Type B pancreatic cell (in vitro differentiated cells): ENCODE data around the gene B3GNT3. TPM values are rescaled to one million over a fixed set of nuclear protein-coding genes. Genes with fewer than 3 reads are reported as not detected.
"Not testable (repeated sequence)": the region's sequence is repeated elsewhere in the genome, so short reads cannot be mapped to it uniquely, and the experiment has no call there.

Experiments used
- DNase-seq: peaks from one replicate; pipeline ENCODE4 v3.0.0; 2021; ENCODE audit warnings: mixed read lengths; ENCODE audit not compliant: unreplicated experiment; ENCODE audit errors: extremely low spot score
- H3K27ac Mint-ChIP-seq: 2 replicates; pipeline ENCODE4 v1.8.0; 2021; ENCODE audit warnings: mild to moderate bottlenecking, mixed read lengths
- H3K27me3 Mint-ChIP-seq: 2 replicates; pipeline ENCODE4 v1.8.0; 2021; ENCODE audit warnings: mixed read lengths
- H3K36me3 Mint-ChIP-seq: 2 replicates; pipeline ENCODE4 v1.8.0; 2021; ENCODE audit warnings: mixed read lengths
- H3K4me1 Mint-ChIP-seq: one replicate; pipeline ENCODE4 v1.8.0; 2021; ENCODE audit warnings: mixed read lengths; ENCODE audit not compliant: unreplicated experiment
- H3K4me3 Mint-ChIP-seq: 2 replicates; pipeline ENCODE4 v1.8.0; 2021; ENCODE audit warnings: mild to moderate bottlenecking, mixed read lengths
- H3K9me3 Mint-ChIP-seq: 2 replicates; pipeline ENCODE4 v1.8.0; 2021; ENCODE audit warnings: mixed read lengths
- CTCF ChIP-seq: fragments of 200-600 bp; sonication (generic); conservative IDR thresholded peaks from 2 replicates; pipeline ENCODE4 v1.5.0; 2021; ENCODE audit warnings: antibody characterized with exemption, mild to moderate bottlenecking
- total RNA-seq: library from RNA; stranded (reverse); gene quantifications from 2 replicates; pipeline ENCODE4 v1.2.1, GENCODE V29; 2021; ENCODE audit warnings: low replicate concordance

Gene B3GNT3
- total RNA-seq, 1 donor from 2014 or later, result 12.3 TPM

GRCh38 chr19:17796013-17796837 lies 1.3 kb downstream of the B3GNT3 start:
- no peak for DNase-seq
- no peak for TF ChIP-seq CTCF
- no peaks in the 10 kb centered on the region for H3K36me3 Mint-ChIP-seq
- H3K27ac Mint-ChIP-seq, result peak overlapping the region; percentile 85
- peak overlapping the region; percentile 74 for H3K4me3 Mint-ChIP-seq
- peaks cover 7% of the 10 kb centered on the region for H3K4me1 Mint-ChIP-seq
- no peaks in the 10 kb centered on the region for H3K9me3 Mint-ChIP-seq
- peaks cover 54% of the 10 kb centered on the region for H3K27me3 Mint-ChIP-seq

GRCh38 chr19:17796838-17797423 lies 2.0 kb downstream of the B3GNT3 start:
- Mint-ChIP-seq H3K27ac (peak overlapping the region; percentile 85), H3K4me1 (peaks cover under 1% of the 10 kb centered on the region), H3K9me3 (no peaks in the 10 kb centered on the region), H3K36me3 (no peaks in the 10 kb centered on the region), H3K4me3 (peak overlapping the region; percentile 27), H3K27me3 (peaks cover 49% of the 10 kb centered on the region)
- no peak for TF ChIP-seq CTCF
- DNase-seq, result no peak

- Mint-ChIP-seq H3K9me3 (no peaks in the 10 kb centered on the region), H3K4me1 (no peaks in the 10 kb centered on the region), H3K27ac (peak overlapping the region; percentile 85), H3K36me3 (no peaks in the 10 kb centered on the region), H3K4me3 (peak overlapping the region; percentile 27), H3K27me3 (peaks cover 54% of the 10 kb centered on the region)
- no peak for DNase-seq
- no peak for TF ChIP-seq CTCF
Measured at GRCh38 chr19:17797424-17798201, 2.7 kb downstream of the B3GNT3 start.

- not testable (repeated sequence) for H3K4me1 Mint-ChIP-seq, H3K27ac Mint-ChIP-seq, H3K4me3 Mint-ChIP-seq, DNase-seq, H3K9me3 Mint-ChIP-seq, H3K36me3 Mint-ChIP-seq
- peaks cover 51% of the 10 kb centered on the region for H3K27me3 Mint-ChIP-seq
Measured at GRCh38 chr19:17798599-17798998, 3.7 kb downstream of the B3GNT3 start.

GRCh38 chr19:17802137-17802858 lies 7.4 kb downstream of the B3GNT3 start:
- DNase-seq, result no peak
- no peak overlapping the region for H3K27ac Mint-ChIP-seq
- H3K4me1 Mint-ChIP-seq, result no peaks in the 10 kb centered on the region
- H3K9me3 Mint-ChIP-seq, result no peaks in the 10 kb centered on the region
- TF ChIP-seq CTCF, result no peak
- H3K4me3 Mint-ChIP-seq, result no peak overlapping the region
- H3K27me3 Mint-ChIP-seq, result peaks cover 26% of the 10 kb centered on the region
- no peaks in the 10 kb centered on the region for H3K36me3 Mint-ChIP-seq
